Prostate gland (tissue), 2 donors: Measurements from ENCODE around the gene RPS4Y2. TPM values are rescaled to one million over a fixed set of nuclear protein-coding genes. Genes with fewer than 3 reads are reported as not detected.

Source experiments
- DNase-seq: peaks from one replicate; pipeline ENCODE4 v3.0.0-alpha.2; 2019; ENCODE audit warnings: low spot score
- H3K27ac ChIP-seq, 2 donors: fragments of 200-600 bp; sonication (generic); 2 replicates each; pipeline ENCODE4 v1.5.1; 2017 to 2019
- H3K27me3 ChIP-seq: fragments of 200-600 bp; sonication (generic); replicated peaks from 2 replicates; pipeline ENCODE4 v1.5.1; 2019; ENCODE audit not compliant: insufficient read depth
- H3K36me3 ChIP-seq, 2 donors: fragments of 200-600 bp; sonication (generic); 1 replicate in 1 of 2; 2 replicates in 1 of 2; pipeline versions ENCODE4 v1.5.1 to v1.8.1; 2017 to 2019
- H3K4me1 ChIP-seq: fragments of 200-600 bp; sonication (generic); replicated peaks from 2 replicates; pipeline ENCODE4 v1.5.1; 2019
- H3K4me3 ChIP-seq, 2 donors: fragments of 200-600 bp; sonication (generic); 2 replicates each; pipeline ENCODE4 v1.5.1; 2017 to 2019
- H3K9me3 ChIP-seq: fragments of 200-600 bp; sonication (generic); 2 replicates; pipeline ENCODE4 v1.5.1; 2017
- CTCF ChIP-seq, 4 experiments: fragments of 200-600 bp in 2 of 4; fragments of 450-650 bp in 2 of 4; sonication (generic) in 2 of 4; IDR thresholded peaks; 1 replicate in 3 of 4; 2 replicates in 1 of 4; pipeline ENCODE4 v1.5.1; 2016 to 2019; ENCODE audit warnings: antibody characterized with exemption in 4 of 4, mild to moderate bottlenecking in 2 of 4, moderate library complexity in 2 of 4
- POLR2A ChIP-seq: fragments of 450-650 bp; IDR thresholded peaks from one replicate; pipeline ENCODE4 v1.6.1; 2016; ENCODE audit warnings: antibody characterized with exemption, mild to moderate bottlenecking
- POLR2AphosphoS5 ChIP-seq: sonication (generic); formaldehyde crosslinking; IDR thresholded peaks from one replicate; pipeline ENCODE4 v1.6.1; 2017; ENCODE audit warnings: antibody characterized with exemption
- WGBS: methylation state at CpG from one replicate; pipeline ENCODE4 v1.1.5; 2018; 5-methylcytosine and 5-hydroxymethylcytosine counted together
- intact Hi-C: fragments of 100-400 bp; cut with DNase I; formaldehyde crosslinking; loops from one replicate; pipeline ENCODE4 v1.14.2; 2022
- total RNA-seq, 2 donors: library from RNA; depleted of rRNA; stranded (reverse); fragments of >200 nt; gene quantifications; one replicate each; pipeline ENCODE4 v1.1.0, GENCODE V29; 2016

The RPS4Y2 gene
- total RNA-seq, 2 donors from 2014 or later = not detected

- TF ChIP-seq CTCF (IDR thresholded peaks at IDR 0.05) = no peak
- no peak for TF ChIP-seq POLR2A
- no peak for TF ChIP-seq POLR2AphosphoS5
- WGBS = 57% methylated on average over 3 of the region's 3 CpGs
- intact Hi-C loops = no loop called here
These were observed 50.3 kb downstream of the RPS4Y2 start for GRCh38 chrY:20806243-20806642.

GRCh38 chrY:20813459-20813858, 57.6 kb downstream of the RPS4Y2 start:
- Histone ChIP-seq H3K9me3 (no peaks in the 10 kb centered on the region), H3K27ac (no peak overlapping the region), H3K36me3 (no peaks in the 10 kb centered on the region), H3K27me3 (no peaks in the 10 kb centered on the region), H3K4me3 (no peak overlapping the region), H3K4me1 (no peaks in the 10 kb centered on the region)
- intact Hi-C loops = no loop called here
- no peak for DNase-seq
- WGBS = 89% methylated on average over 1 of the region's 1 CpG
- TF ChIP-seq POLR2A (no peak), CTCF (IDR thresholded peaks at IDR 0.05) (no peak), POLR2AphosphoS5 (no peak)

More at GRCh38 chrY:20806243-20806642, 50.3 kb downstream of the RPS4Y2 start:
- Histone ChIP-seq H3K36me3 (no peaks in the 10 kb centered on the region), H3K27me3 (no peaks in the 10 kb centered on the region), H3K4me3 (no peak overlapping the region), H3K27ac (no peak overlapping the region), H3K9me3 (no peaks in the 10 kb centered on the region), H3K4me1 (no peaks in the 10 kb centered on the region)
- no peak for DNase-seq

DNA sequence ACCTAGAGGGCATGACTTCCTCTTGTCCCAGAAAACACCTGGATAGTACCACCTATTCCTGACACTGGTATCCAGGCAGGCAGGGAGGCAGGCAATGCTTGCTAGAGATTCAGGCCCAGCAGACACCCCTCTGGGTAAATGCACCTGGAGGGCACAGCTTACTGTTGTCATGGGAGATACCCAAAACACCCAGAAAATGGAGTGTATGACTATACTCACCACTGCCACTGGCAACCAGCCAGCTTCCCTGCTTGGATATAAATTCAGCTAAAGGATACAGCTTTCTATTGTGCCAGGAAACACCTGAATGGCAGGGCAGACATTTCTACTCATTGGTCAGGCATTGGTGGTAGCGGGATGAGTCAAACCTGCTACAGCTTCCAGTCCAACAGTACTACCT, 58.9 kb downstream of the RPS4Y2 start:
- intact Hi-C loops = no loop called here
- no peaks in the 10 kb centered on the region for H3K4me1 ChIP-seq
- H3K27ac ChIP-seq = no peak overlapping the region
- no peaks in the 10 kb centered on the region for H3K9me3 ChIP-seq
- TF ChIP-seq POLR2AphosphoS5 (no peak), POLR2A (no peak), CTCF (IDR thresholded peaks at IDR 0.05) (no peak)
- DNase-seq = no peak
- H3K4me3 ChIP-seq = no peak overlapping the region
- no peaks in the 10 kb centered on the region for H3K36me3 ChIP-seq
- no peaks in the 10 kb centered on the region for H3K27me3 ChIP-seq
- WGBS = 88% methylated on average over 1 of the region's 1 CpG

- TF ChIP-seq CTCF (IDR thresholded peaks at IDR 0.05) = no peak
- TF ChIP-seq POLR2A = no peak
- no peak for TF ChIP-seq POLR2AphosphoS5
- DNase-seq = no peak
- 42% methylated on average over 2 of the region's 2 CpGs for WGBS
- H3K27ac ChIP-seq = no peak overlapping the region
- intact Hi-C loops = no loop called here
- no peaks in the 10 kb centered on the region for H3K9me3 ChIP-seq
- H3K27me3 ChIP-seq = no peaks in the 10 kb centered on the region
- no peaks in the 10 kb centered on the region for H3K4me1 ChIP-seq
- H3K36me3 ChIP-seq = no peaks in the 10 kb centered on the region
- H3K4me3 ChIP-seq = no peak overlapping the region
These were observed 61.2 kb downstream of the RPS4Y2 start for GRCh38 chrY:20817067-20817466.

Other genes with a start within 250 kb of the RPS4Y2 start
- 10 to 100 TPM; 13.4 to 37.7 TPM for gene EIF1AY, start 180.3 kb upstream of the RPS4Y2 start, total RNA-seq